Peyer's patch (tissue), 4 donors: ENCODE measurements around the gene LPIN1. TPM values are rescaled to one million over a fixed set of nuclear protein-coding genes. Genes with fewer than 3 reads are reported as not detected.

Experiments used
- DNase-seq, 3 donors: peaks; one replicate each; pipeline ENCODE4 v3.0.0-alpha.2; 2017 to 2019
- H3K27ac ChIP-seq, 4 donors: fragments of 200-600 bp; sonication (generic); one replicate each; pipeline ENCODE4 v1.5.1; 2016 to 2019
- H3K27me3 ChIP-seq, 2 donors: fragments of 200-600 bp; sonication (generic); one replicate each; pipeline ENCODE4 v1.5.1; 2019
- H3K36me3 ChIP-seq, 3 donors: fragments of 200-600 bp; sonication (generic); one replicate each; pipeline ENCODE4 v1.5.1; 2016 to 2019
- H3K4me1 ChIP-seq, 4 donors: fragments of 200-600 bp; sonication (generic); one replicate each; pipeline ENCODE4 v1.5.1; 2016 to 2019
- H3K4me3 ChIP-seq, 4 donors: fragments of 200-600 bp; sonication (generic); 1 replicate in 3 of 4; 2 replicates in 1 of 4; pipeline ENCODE4 v1.5.1; 2016 to 2019; ENCODE audit warnings: mild to moderate bottlenecking in 1 of 4
- H3K9me3 ChIP-seq, 4 donors: fragments of 200-600 bp; sonication (generic); one replicate each; pipeline ENCODE4 v1.5.1; 2016 to 2019; ENCODE audit warnings: mild to moderate bottlenecking in 1 of 4
- POLR2A ChIP-seq, 2 donors: fragments of 450-650 bp; IDR thresholded peaks; one replicate each; pipeline ENCODE4 v1.5.1; 2017; ENCODE audit warnings: antibody characterized with exemption in 2 of 2, mild to moderate bottlenecking in 2 of 2, moderate library complexity in 2 of 2
- total RNA-seq, 4 donors: library from RNA; depleted of rRNA; stranded (reverse); fragments of >200 nt; gene quantifications; one replicate each; pipeline ENCODE4 v1.1.0, GENCODE V29; 2016
- TF ChIP-seq, protein P1 (sequence below), 6 experiments: fragments of 450-650 bp in 4 of 6; fragments of 200-600 bp in 2 of 6; sonication (generic) in 1 of 6; IDR thresholded peaks; one replicate each; pipeline ENCODE4 v1.5.1; 2017 to 2019; ENCODE audit warnings: antibody characterized with exemption in 6 of 6, mild to moderate bottlenecking in 3 of 6, moderate library complexity in 1 of 6

LPIN1 gene
- total RNA-seq, 4 donors from 2014 or later: 28.7 to 69.3 (median 44.0) TPM

DNA sequence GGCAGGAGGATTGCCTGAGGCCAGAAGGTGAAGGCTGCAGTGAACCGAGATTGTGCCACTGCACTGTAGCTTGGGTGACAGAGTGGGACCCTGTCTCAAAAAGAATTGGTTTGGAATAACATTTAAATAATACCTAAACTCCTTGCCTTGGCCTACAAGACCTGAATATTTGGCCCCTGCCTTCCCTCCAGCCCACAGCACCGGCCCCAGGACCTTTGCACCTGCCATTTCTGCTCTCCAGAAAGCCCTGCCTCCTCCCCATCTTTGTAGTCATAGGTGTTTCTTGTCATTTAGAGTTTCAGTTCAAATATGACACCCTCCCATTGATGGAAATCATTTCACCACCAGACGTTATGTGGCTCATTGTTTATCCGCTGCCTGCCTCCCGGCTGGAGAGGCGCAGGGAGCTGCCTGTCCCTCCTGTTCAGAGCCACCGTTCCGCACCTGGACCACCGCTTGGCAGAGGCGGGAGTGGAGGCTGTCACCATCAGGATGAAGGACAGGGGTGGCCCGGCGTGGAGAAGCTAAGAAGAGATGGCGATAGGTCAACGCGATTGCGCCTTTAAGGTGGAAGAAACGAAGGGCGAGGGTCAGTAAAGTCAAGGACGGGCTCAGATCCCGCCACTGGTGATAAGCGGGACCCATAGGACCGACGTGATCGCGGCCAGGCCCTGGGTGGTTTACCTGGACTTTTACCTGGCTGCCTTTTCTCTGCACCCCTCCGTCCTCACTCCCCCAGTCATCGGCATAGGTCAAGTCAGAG is 638 bp upstream of the LPIN1 start:
- H3K27me3 ChIP-seq: no peaks in the 10 kb centered on the region
- H3K4me3 ChIP-seq: peak overlapping the region; percentile 65 to 91 (median 74)
- peaks cover 4 to 58% (median 41%) of the 10 kb centered on the region in 4 donors for H3K4me1 ChIP-seq
- H3K9me3 ChIP-seq: no peaks in the 10 kb centered on the region
- peak overlapping the region; percentile 86 to 96 (median 92) for H3K27ac ChIP-seq
- DNase-seq: no peak
- no peaks in the 10 kb centered on the region for H3K36me3 ChIP-seq
- TF ChIP-seq, protein P1, sequence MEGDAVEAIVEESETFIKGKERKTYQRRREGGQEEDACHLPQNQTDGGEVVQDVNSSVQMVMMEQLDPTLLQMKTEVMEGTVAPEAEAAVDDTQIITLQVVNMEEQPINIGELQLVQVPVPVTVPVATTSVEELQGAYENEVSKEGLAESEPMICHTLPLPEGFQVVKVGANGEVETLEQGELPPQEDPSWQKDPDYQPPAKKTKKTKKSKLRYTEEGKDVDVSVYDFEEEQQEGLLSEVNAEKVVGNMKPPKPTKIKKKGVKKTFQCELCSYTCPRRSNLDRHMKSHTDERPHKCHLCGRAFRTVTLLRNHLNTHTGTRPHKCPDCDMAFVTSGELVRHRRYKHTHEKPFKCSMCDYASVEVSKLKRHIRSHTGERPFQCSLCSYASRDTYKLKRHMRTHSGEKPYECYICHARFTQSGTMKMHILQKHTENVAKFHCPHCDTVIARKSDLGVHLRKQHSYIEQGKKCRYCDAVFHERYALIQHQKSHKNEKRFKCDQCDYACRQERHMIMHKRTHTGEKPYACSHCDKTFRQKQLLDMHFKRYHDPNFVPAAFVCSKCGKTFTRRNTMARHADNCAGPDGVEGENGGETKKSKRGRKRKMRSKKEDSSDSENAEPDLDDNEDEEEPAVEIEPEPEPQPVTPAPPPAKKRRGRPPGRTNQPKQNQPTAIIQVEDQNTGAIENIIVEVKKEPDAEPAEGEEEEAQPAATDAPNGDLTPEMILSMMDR (IDR thresholded peaks at IDR 0.05): no peak
- no peak for TF ChIP-seq POLR2A (IDR thresholded peaks at IDR 0.05)

DNA sequence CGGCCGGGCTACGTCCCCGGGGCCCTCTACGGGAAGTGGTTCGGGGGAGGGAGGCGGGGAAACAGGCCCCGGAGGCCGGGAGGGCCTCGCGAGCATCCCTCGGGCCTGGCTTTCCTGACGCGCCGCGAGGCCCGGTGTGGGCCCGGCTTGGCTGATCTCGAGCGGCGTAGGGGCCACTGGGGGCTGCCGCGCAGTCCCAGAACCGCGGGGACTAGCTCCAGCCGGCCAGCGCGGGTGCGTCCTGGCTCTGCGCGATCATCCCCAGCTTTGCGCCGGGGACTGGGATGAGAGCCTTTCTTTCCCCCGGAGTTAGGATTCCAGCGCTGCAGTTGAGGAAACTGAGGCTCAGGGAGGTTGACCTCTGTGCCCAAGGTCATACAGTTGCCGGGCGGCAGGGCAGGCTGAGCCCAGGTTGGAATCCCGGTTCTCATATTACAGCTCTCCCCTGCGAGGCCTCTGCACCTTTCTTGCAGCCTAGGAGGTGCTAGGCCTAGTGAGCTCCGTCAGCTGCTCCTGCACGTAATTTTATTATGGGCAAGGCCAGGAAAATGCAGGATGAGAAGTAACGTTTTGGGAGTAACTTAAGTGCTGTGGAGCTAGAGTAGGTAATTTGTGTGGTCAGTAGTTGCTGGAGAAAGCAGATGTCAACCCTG is 501 bp downstream of the LPIN1 start:
- peak in 2 of 3 donors; percentile 38 to 61 for DNase-seq

DNA sequence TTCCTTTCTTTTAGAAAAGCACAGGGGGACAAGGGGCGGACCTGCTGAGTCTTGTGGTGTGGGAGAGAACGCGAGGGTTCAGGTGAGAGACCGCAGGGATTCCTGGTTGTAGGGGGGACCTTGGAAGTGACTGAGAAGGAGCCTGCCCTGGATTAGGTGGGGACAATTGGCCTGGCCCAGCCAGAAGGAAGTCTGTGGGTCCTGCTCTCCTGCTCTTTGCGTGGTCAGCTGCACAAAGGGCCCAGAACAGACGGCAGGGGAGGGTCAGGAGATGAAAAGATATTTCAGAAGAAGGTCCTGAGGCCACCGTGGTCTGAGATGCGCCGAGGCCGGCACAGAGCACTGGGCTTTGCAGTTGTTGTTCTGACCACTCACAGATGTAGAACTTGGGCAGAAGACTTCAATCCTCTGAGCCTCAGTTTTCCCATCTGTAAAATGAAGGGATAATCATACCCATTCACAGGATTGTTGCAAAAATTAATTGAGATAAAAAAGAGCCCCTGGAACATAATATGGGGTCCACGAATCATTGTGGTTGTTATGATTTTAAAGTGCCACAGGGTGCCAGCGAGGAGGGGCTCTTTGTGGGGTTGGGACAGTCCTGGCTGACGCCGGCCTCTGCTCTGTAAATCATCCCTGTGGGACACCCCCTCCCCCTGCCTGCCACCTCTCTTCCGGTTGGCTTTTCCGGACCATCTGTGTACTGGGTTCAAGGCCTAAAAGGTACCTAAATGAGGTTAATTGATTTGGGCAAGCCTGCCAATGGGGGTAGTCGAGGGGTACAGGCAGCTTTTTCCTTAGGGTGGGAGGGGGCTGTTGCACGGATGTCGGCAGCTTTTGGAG is 1.8 kb downstream of the LPIN1 start:
- Histone ChIP-seq H3K9me3 (no peaks in the 10 kb centered on the region), H3K4me1 (peaks cover 4 to 73% (median 51%) of the 10 kb centered on the region in 4 donors), H3K27me3 (no peaks in the 10 kb centered on the region), H3K4me3 (peak overlapping the region; percentile 65 to 91 (median 74)), H3K27ac (peak overlapping the region; percentile 55 to 96 (median 90)), H3K36me3 (no peaks in the 10 kb centered on the region)
- TF ChIP-seq, protein P1 (IDR thresholded peaks at IDR 0.05): no peak
- no peak for TF ChIP-seq POLR2A (IDR thresholded peaks at IDR 0.05)
- DNase-seq: peak in 1 of 3 donors; percentile 66

More for the DNA sequence above, 501 bp downstream of the LPIN1 start:
- H3K27ac ChIP-seq: peak overlapping the region; percentile 86 to 96 (median 92)
- no peaks in the 10 kb centered on the region for H3K36me3 ChIP-seq
- no peaks in the 10 kb centered on the region for H3K9me3 ChIP-seq
- TF ChIP-seq, protein P1 (IDR thresholded peaks at IDR 0.05): no peak
- no peak for TF ChIP-seq POLR2A (IDR thresholded peaks at IDR 0.05)
- H3K4me3 ChIP-seq: peak overlapping the region; percentile 65 to 91 (median 74)
- peaks cover 4 to 64% (median 46%) of the 10 kb centered on the region in 4 donors for H3K4me1 ChIP-seq
- no peaks in the 10 kb centered on the region for H3K27me3 ChIP-seq

DNA sequence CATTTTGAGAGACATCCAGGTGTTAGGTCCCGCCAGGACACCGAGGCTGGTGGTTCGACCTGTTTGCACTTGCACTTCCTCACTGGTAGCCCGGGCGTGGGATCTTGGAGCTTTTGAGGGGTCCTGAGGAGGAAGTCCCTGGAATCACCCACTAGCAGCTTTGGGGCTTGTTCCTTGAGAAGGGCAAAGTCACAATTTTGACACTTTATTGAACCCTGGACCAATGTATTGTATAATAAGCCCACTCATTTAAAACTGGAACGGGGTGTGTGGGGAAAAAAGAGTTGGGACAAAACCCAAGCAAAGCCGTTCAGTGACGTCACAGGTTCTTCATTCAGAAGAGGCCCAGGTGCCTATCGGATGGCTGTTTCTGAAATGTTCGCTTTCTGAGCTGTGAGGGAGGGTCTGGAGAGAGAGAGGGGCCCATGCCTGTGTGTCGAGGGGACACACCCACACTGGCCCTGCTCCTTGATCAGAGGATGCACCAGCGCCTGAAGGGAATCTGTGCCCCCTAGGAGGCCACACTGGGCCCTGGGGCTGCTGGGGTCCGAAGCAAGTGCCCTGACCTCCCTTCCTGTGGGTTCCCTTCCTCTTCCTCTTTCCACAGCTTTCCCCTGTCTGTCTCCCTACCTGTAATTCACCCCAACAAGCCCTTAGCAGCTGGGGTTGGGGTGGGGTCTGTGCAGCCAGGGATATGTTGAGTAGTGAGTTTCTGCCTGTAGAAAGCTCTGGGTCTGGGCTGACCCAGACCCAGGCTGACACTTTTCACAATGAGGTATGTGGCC is 2.6 kb downstream of the LPIN1 start:
- DNase-seq: peak in 1 of 3 donors; percentile 47
- no peaks in the 10 kb centered on the region for H3K27me3 ChIP-seq
- peak overlapping the region in 1 of 4 donors; percentile 74 for H3K4me3 ChIP-seq
- H3K9me3 ChIP-seq: no peaks in the 10 kb centered on the region
- H3K27ac ChIP-seq: peak overlapping the region; percentile 55 to 96 (median 90)
- no peak for TF ChIP-seq POLR2A (IDR thresholded peaks at IDR 0.05)
- TF ChIP-seq, protein P1 (IDR thresholded peaks at IDR 0.05): no peak
- H3K36me3 ChIP-seq: no peaks in the 10 kb centered on the region
- H3K4me1 ChIP-seq: peaks cover 4 to 74% (median 53%) of the 10 kb centered on the region in 4 donors
